DLD1 (cell line): Measurements from ENCODE around the gene ALG1L2.
"Not testable (repeated sequence)": the region's sequence is repeated elsewhere in the genome, so short reads cannot be mapped to it uniquely, and the experiment has no call there.

Experiments
- in situ Hi-C: cut with HindIII; loops from 2 replicates; pipeline ENCODE4 v1.10.0; 2017; ENCODE audit warnings: low sequenced_read_pairs

The ALG1L2 gene

GRCh38 chr3:130093741-130094391, 12.2 kb downstream of the ALG1L2 start:
- in situ Hi-C loops: no loop called here

GRCh38 chr3:130094491-130094941, 12.9 kb downstream of the ALG1L2 start:
- in situ Hi-C loops: not testable (repeated sequence)

- in situ Hi-C loops: not testable (repeated sequence)
These were observed 14.2 kb downstream of the ALG1L2 start for GRCh38 chr3:130095858-130096257.

- in situ Hi-C loops: not testable (repeated sequence)
These were observed 15.5 kb downstream of the ALG1L2 start for GRCh38 chr3:130097096-130097495.

GRCh38 chr3:130097690-130098638, 16.3 kb downstream of the ALG1L2 start:
- in situ Hi-C loops: not testable (repeated sequence)

- in situ Hi-C loops: not testable (repeated sequence)
These were observed 17.2 kb downstream of the ALG1L2 start for GRCh38 chr3:130098639-130099385.

GRCh38 chr3:130102545-130102944, 20.9 kb downstream of the ALG1L2 start:
- in situ Hi-C loops: not testable (repeated sequence)

GRCh38 chr3:130104191-130104590, 22.6 kb downstream of the ALG1L2 start:
- in situ Hi-C loops: not testable (repeated sequence)

- in situ Hi-C loops: not testable (repeated sequence)
These were observed 25.8 kb downstream of the ALG1L2 start for GRCh38 chr3:130107333-130107995.

GRCh38 chr3:130108836-130109585, 27.4 kb downstream of the ALG1L2 start:
- in situ Hi-C loops: not testable (repeated sequence)

GRCh38 chr3:130110386-130111169, 28.9 kb downstream of the ALG1L2 start:
- in situ Hi-C loops: not testable (repeated sequence)

GRCh38 chr3:130111185-130111864, 29.7 kb downstream of the ALG1L2 start:
- in situ Hi-C loops: no loop called here

GRCh38 chr3:130111865-130112747, 30.5 kb downstream of the ALG1L2 start:
- in situ Hi-C loops: not testable (repeated sequence)

- in situ Hi-C loops: not testable (repeated sequence)
These were observed 31.1 kb downstream of the ALG1L2 start for GRCh38 chr3:130112748-130113073.

- in situ Hi-C loops: not testable (repeated sequence)
These were observed 33.8 kb downstream of the ALG1L2 start for GRCh38 chr3:130115400-130115799.

GRCh38 chr3:130117933-130118332, 36.3 kb downstream of the ALG1L2 start:
- in situ Hi-C loops: no loop called here

GRCh38 chr3:130119824-130120223, 38.2 kb downstream of the ALG1L2 start:
- in situ Hi-C loops: not testable (repeated sequence)

GRCh38 chr3:130120291-130120690, 38.7 kb downstream of the ALG1L2 start:
- in situ Hi-C loops: not testable (repeated sequence)
